Middle frontal gyrus (tissue), 1 donor: ENCODE data around the gene SEMA6D.

Experiments
- DNase-seq: peaks from one replicate; pipeline ENCODE4 v3.0.0-alpha.2; 2015; ENCODE audit warnings: low spot score; ENCODE audit errors: extremely low spot score

The SEMA6D gene

DNA sequence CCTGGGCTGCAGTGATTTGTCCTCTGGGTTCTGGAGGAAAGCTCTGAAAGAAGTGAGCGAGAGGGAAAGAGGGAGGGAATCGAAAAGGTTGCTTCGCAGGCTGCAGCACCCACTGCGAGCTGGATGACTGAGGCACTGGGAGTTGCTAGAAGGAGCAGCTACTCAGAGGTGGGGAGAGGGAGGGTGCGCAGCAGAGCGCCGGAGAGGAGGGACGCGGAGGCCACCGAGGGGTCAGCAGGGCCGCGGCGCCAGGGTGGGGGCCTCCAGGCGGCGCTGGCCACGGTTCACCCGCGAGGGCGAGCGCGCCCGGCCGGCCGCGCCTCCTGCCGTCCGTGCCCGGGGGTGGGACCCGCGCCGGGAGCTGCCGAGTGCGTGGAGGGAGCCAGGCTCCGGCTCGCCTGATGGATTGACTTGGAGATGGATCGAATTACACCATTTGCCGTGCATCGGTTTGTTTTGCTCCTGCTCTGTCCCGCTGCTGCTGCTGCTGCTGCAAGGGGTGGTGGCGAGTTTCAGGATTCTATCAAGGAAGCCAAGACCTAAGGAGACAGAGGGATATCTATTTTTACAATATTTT, at the start of gene SEMA6D:
Gene SEMA6D, plus strand, starts transcription at position 470 of the 577 bp plus-strand sequence. CDS start 42,294 bp downstream, outside the sequence.
- DNase-seq: peak; percentile 61

DNA sequence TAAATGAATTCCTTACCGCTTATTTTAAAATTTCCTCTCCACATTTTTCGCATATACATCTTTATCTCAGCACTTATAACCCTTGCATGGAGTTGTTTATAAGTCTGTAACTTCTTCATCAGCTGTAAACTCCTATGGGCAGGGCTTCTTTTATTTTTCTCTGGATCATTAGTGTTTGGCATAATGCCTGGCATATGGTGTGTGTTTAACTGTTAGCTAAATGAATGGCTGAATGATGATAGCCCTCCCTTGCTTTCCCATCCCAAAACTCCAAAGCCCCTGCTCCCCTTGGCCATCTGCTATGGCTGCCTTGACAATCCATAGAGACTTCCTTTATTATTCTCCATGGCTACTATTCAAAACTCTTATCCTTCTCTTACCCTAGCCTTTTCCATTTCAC, 48.1 kb upstream of the SEMA6D start:
- no peak for DNase-seq

GRCh38 chr15:47670365-47670764, 46.9 kb upstream of the SEMA6D start:
- DNase-seq: no peak

GRCh38 chr15:47673232-47673761, 44.0 kb upstream of the SEMA6D start:
- no peak for DNase-seq

GRCh38 chr15:47674586-47675232, 42.6 kb upstream of the SEMA6D start:
- DNase-seq: no peak

DNA sequence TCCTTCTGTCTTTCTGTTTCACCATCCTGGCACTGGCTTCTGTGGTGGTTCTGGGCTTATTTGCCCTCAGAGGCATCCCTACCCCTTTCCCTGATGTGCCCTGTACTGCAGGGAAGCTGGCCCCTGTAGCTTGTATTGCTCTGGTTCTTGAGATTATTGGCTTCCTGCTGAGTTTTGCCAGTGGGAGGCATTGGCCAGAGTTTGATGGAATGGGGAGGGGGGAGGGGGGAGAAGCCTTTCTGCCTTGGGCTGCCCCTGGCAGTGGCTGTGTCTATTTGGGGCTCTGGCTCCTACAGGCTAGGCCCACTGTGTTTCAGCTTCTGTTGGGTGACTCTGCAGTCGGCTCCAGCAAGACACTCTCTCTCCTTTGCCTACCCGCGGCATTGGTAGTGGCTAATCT, 41.6 kb upstream of the SEMA6D start:
- no peak for DNase-seq

- no peak for DNase-seq
These were observed 39.3 kb upstream of the SEMA6D start for GRCh38 chr15:47678040-47678439.

DNA sequence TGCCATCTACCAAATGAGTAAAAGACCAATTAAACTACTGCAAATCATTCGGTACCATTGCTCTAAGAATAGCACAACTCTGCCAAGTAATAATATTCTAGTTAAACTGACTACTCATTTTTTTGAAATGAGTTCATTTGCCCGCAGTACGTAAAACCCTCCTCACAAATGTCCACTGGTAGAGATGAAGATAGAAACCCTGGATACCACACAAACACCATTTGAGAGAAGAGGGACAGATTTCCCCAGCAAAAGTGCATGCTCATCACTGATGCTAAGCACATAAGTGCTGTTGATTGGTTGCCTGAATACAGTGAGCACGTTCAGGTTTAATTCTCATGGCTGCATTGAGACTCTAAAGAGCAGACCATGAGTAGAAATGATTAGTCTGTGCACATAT, 34.6 kb upstream of the SEMA6D start:
- DNase-seq: no peak

GRCh38 chr15:47685141-47685870, 32.0 kb upstream of the SEMA6D start:
- DNase-seq: no peak

GRCh38 chr15:47688573-47689086, 28.7 kb upstream of the SEMA6D start:
- no peak for DNase-seq

- no peak for DNase-seq
These were observed 27.6 kb upstream of the SEMA6D start for GRCh38 chr15:47689660-47690059.

- no peak for DNase-seq
These were observed 25.4 kb upstream of the SEMA6D start for GRCh38 chr15:47691882-47692281.

DNA sequence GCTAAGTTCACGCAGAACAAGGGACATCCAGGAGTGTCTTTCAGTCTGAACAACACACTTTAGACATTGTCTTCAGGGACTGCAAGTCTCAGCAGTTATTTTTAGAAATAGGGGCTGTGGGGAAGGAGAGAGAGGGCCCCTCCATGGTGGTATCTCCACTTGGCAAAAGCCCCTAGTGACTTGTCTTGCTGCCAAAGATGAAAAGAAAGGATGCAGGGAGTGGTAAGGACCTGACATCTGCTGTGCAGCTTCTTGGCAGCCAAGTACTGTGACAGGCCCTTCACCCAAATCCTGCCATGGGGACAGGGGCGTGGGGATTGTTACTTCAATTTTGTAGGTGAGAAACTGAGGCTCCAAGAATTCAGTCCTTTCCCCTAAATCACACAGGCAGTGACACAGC, 21.0 kb upstream of the SEMA6D start:
- DNase-seq: no peak

GRCh38 chr15:47705281-47705997, 11.9 kb upstream of the SEMA6D start:
- DNase-seq: no peak

DNA sequence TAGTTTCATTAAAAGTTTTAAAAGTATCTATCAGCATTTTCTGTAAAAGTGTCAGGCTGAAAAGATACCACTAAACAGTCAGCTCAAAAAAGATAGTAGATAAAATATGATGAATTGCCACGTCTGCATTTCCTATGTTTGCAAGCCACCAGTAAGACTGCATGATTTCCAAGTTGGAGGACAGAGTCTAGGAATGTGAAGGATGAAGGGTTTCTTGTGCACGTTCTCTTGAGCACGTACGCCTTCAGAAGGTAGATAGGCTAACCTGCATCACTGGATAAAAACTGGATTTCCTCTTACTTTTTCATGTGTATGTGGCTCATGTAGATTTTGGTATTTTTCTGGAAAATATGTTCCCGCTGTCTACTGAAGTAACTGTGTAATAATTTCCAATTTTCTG, 9.9 kb upstream of the SEMA6D start:
- DNase-seq: no peak

GRCh38 chr15:47708161-47708980, 8.9 kb upstream of the SEMA6D start:
- no peak for DNase-seq

GRCh38 chr15:47711655-47712054, 5.7 kb upstream of the SEMA6D start:
- no peak for DNase-seq

DNA sequence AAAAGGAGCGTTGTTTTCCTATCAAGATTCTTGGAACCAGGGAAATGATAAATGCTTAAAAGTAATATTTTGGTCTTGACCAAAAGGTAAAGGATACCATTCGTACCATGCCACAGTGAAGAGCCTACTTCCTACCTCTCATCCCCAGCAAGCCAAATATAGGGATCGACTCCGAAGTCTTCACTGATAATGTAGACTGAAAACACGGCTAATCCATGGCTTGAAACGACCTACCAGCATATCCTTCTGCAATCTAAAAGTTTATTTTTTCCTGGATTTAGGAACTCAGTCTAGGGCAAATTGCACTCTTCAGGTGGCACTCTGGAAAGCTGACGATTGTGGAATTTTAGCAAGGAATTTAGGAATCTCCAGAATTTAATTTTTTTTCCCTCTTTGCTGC, 1.9 kb upstream of the SEMA6D start:
- no peak for DNase-seq

GRCh38 chr15:47715856-47716445, 1.4 kb upstream of the SEMA6D start:
- DNase-seq: peak; percentile 57

GRCh38 chr15:47716516-47716915, 789 bp upstream of the SEMA6D start:
- no peak for DNase-seq
